Measurements from ENCODE around the gene FBN2. TPM values are rescaled to one million over a fixed set of nuclear protein-coding genes. Genes with fewer than 3 reads are reported as not detected.

The FBN2 gene
- total and polyA plus RNA-seq, 9 donors = 0.23 to 3.5 (median 1.0) TPM

GRCh38 chr5:128579093-128579492 is 41.0 kb upstream of the FBN2 start:
- no peaks in the 10 kb centered on the region for H3K4me1 ChIP-seq (ENCODE audit: insufficient read depth)
- no peak overlapping the region for H3K4me3 ChIP-seq
- 72 to 88% (median 84%) methylated on average over 3 of the region's 3 CpGs for WGBS, 3 donors
- TF ChIP-seq POLR2A (IDR thresholded peaks at IDR 0.05) (no peak), CTCF (IDR thresholded peaks at IDR 0.05) (no peak), EP300 (IDR thresholded peaks at IDR 0.05) (no peak)
- H3K27ac ChIP-seq = no peak overlapping the region
- no peaks in the 10 kb centered on the region for H3K27me3 ChIP-seq
- H3K36me3 ChIP-seq = no peaks in the 10 kb centered on the region
- no peak for DNase-seq
- H3K9me3 ChIP-seq = no peaks in the 10 kb centered on the region
- intact Hi-C loops (cut with DNase I) = no loop called here

GRCh38 chr5:128574041-128574440 is 36.0 kb upstream of the FBN2 start:
- Histone ChIP-seq H3K4me1 (ENCODE audit: insufficient read depth) (no peaks in the 10 kb centered on the region), H3K36me3 (no peaks in the 10 kb centered on the region), H3K9me3 (no peaks in the 10 kb centered on the region), H3K4me3 (no peak overlapping the region), H3K27me3 (no peaks in the 10 kb centered on the region), H3K27ac (no peak overlapping the region)
- TF ChIP-seq CTCF (IDR thresholded peaks at IDR 0.05) (no peak), POLR2A (IDR thresholded peaks at IDR 0.05) (no peak), EP300 (IDR thresholded peaks at IDR 0.05) (no peak)
- DNase-seq = no peak
- intact Hi-C loops (cut with DNase I) = no loop called here
- 91 to 99% (median 97%) methylated on average over 1 of the region's 1 CpG for WGBS, 3 donors

- Histone ChIP-seq H3K4me1 (ENCODE audit: insufficient read depth) (no peaks in the 10 kb centered on the region), H3K4me3 (no peak overlapping the region), H3K9me3 (no peaks in the 10 kb centered on the region), H3K27ac (no peak overlapping the region), H3K27me3 (no peaks in the 10 kb centered on the region), H3K36me3 (no peaks in the 10 kb centered on the region)
- intact Hi-C loops (cut with DNase I) = no loop called here
- no peak for DNase-seq
- TF ChIP-seq EP300 (IDR thresholded peaks at IDR 0.05) (no peak), CTCF (IDR thresholded peaks at IDR 0.05) (no peak), POLR2A (IDR thresholded peaks at IDR 0.05) (no peak)
- 82 to 96% (median 89%) methylated on average over 2 of the region's 2 CpGs for WGBS, 3 donors
These were observed 34.9 kb upstream of the FBN2 start for GRCh38 chr5:128572930-128573319.

GRCh38 chr5:128572051-128572929 is 34.2 kb upstream of the FBN2 start:
- Histone ChIP-seq H3K27me3 (no peaks in the 10 kb centered on the region), H3K9me3 (no peaks in the 10 kb centered on the region), H3K4me1 (ENCODE audit: insufficient read depth) (no peaks in the 10 kb centered on the region), H3K27ac (no peak overlapping the region), H3K36me3 (no peaks in the 10 kb centered on the region), H3K4me3 (no peak overlapping the region)
- intact Hi-C loops (cut with DNase I) = no loop called here
- no peak for TF ChIP-seq EP300 (IDR thresholded peaks at IDR 0.05)
- TF ChIP-seq CTCF (IDR thresholded peaks at IDR 0.05) = no peak
- TF ChIP-seq POLR2A (IDR thresholded peaks at IDR 0.05) = no peak
- DNase-seq = no peak
- 51 to 71% (median 71%) methylated on average over 4 of the region's 4 CpGs for WGBS, 3 donors
